GM18517 (cell line): ENCODE results near the gene RGR.

Experiments used
- ATAC-seq: cut with Tn5 transposase; IDR thresholded peaks from one replicate; pipeline ENCODE4 v1.9.1; 2021; ENCODE audit warnings: mild to moderate bottlenecking, moderate library complexity; ENCODE audit not compliant: unreplicated experiment

The RGR gene

GRCh38 chr10:84217746-84218145 lies 27.1 kb upstream of the RGR start:
- ATAC-seq = no peak

GRCh38 chr10:84221916-84222315 lies 22.9 kb upstream of the RGR start:
- ATAC-seq = no peak

GRCh38 chr10:84224411-84225028 lies 20.3 kb upstream of the RGR start:
- ATAC-seq = no peak

GRCh38 chr10:84225427-84226173 lies 19.3 kb upstream of the RGR start, which contains the start of gene LRIT2:
Gene LRIT2, minus strand, starts transcription at chr10:84225544. Its CDS starts 24 bp downstream, at chr10:84225520.
- ATAC-seq = no peak

- ATAC-seq = no peak
Observed at GRCh38 chr10:84226616-84227015, 18.2 kb upstream of the RGR start.

GRCh38 chr10:84227810-84228209 lies 17.0 kb upstream of the RGR start:
- ATAC-seq = no peak

GRCh38 chr10:84230359-84230758 lies 14.5 kb upstream of the RGR start:
- ATAC-seq = no peak

- ATAC-seq = no peak
Observed at GRCh38 chr10:84232376-84232775, 12.5 kb upstream of the RGR start.

GRCh38 chr10:84233940-84234339 lies 10.9 kb upstream of the RGR start:
- no peak for ATAC-seq

GRCh38 chr10:84234479-84234878 lies 10.4 kb upstream of the RGR start:
- no peak for ATAC-seq

- ATAC-seq = no peak
Observed at GRCh38 chr10:84235096-84235495, 9.8 kb upstream of the RGR start.

- no peak for ATAC-seq
Observed at GRCh38 chr10:84236807-84237198, 8.1 kb upstream of the RGR start.

GRCh38 chr10:84237199-84238051 lies 7.4 kb upstream of the RGR start:
- no peak for ATAC-seq

GRCh38 chr10:84238909-84239308 lies 5.9 kb upstream of the RGR start:
- no peak for ATAC-seq

- ATAC-seq = no peak
Observed at GRCh38 chr10:84241185-84241790, 3.6 kb upstream of the RGR start, which contains the start of gene LRIT1. Gene LRIT1, minus strand, starts transcription at chr10:84241546. Its CDS starts 107 bp downstream, at chr10:84241439.

GRCh38 chr10:84243759-84244158 lies 1.1 kb upstream of the RGR start:
- no peak for ATAC-seq

- ATAC-seq = no peak
Observed at GRCh38 chr10:84247496-84247895, 2.6 kb downstream of the RGR start.

- no peak for ATAC-seq
Observed at GRCh38 chr10:84248794-84249193, 3.9 kb downstream of the RGR start.

- ATAC-seq = no peak
Observed at GRCh38 chr10:84254552-84255478, 10.0 kb downstream of the RGR start.
